GM21825 (cell line): ENCODE data around the gene PDXP.
"Not testable (repeated sequence)": the region's sequence is repeated elsewhere in the genome, so short reads cannot be mapped to it uniquely, and the experiment has no call there.

Experiments
- ATAC-seq: cut with Tn5 transposase; IDR thresholded peaks from one replicate; pipeline ENCODE4 v1.9.1; 2021; ENCODE audit warnings: mild to moderate bottlenecking, moderate library complexity; ENCODE audit not compliant: unreplicated experiment

Gene PDXP

GRCh38 chr22:37643225-37643847 is 15.2 kb upstream of the PDXP start:
- no peak for ATAC-seq

- ATAC-seq = no peak
Observed at GRCh38 chr22:37647317-37647716, 11.2 kb upstream of the PDXP start.

GRCh38 chr22:37647928-37648327 is 10.6 kb upstream of the PDXP start:
- no peak for ATAC-seq

GRCh38 chr22:37650463-37651136 is 7.9 kb upstream of the PDXP start:
- no peak for ATAC-seq

GRCh38 chr22:37654563-37655251 is 3.8 kb upstream of the PDXP start:
- no peak for ATAC-seq

- ATAC-seq = no peak
Observed at GRCh38 chr22:37655252-37655563, 3.3 kb upstream of the PDXP start.

- not testable (repeated sequence) for ATAC-seq
Observed at GRCh38 chr22:37656583-37656982, 1.9 kb upstream of the PDXP start.

GRCh38 chr22:37657590-37658132 is 862 bp upstream of the PDXP start:
- ATAC-seq = no peak

- no peak for ATAC-seq
Observed at GRCh38 chr22:37659066-37659896, 758 bp downstream of the PDXP start.

- ATAC-seq = no peak
Observed at GRCh38 chr22:37659897-37660708, 1.6 kb downstream of the PDXP start.

- no peak for ATAC-seq
Observed at GRCh38 chr22:37660709-37661045, 2.2 kb downstream of the PDXP start.

GRCh38 chr22:37661160-37661924 is 2.8 kb downstream of the PDXP start:
- no peak for ATAC-seq

GRCh38 chr22:37662039-37662438 is 3.5 kb downstream of the PDXP start:
- ATAC-seq = no peak

- ATAC-seq = no peak
Observed at GRCh38 chr22:37663521-37664140, 5.1 kb downstream of the PDXP start.

- no peak for ATAC-seq
Observed at GRCh38 chr22:37664249-37665101, 6.0 kb downstream of the PDXP start.

- ATAC-seq = no peak
Observed at GRCh38 chr22:37665487-37665886, 7.0 kb downstream of the PDXP start.

GRCh38 chr22:37669586-37669985 is 11.1 kb downstream of the PDXP start:
- no peak for ATAC-seq

- ATAC-seq = no peak
Observed at GRCh38 chr22:37672206-37672919, 13.8 kb downstream of the PDXP start.
